MCF 10A (cell line): ENCODE data around the gene EPHB6. TPM values are rescaled to one million over a fixed set of nuclear protein-coding genes. Genes with fewer than 3 reads are reported as not detected.

Experiments
- BruUV-seq: library from RNA; stranded (reverse); fragments of 400-500 nt; replicated peaks from 2 replicates; lab custom pipeline; 2021; lab: Mats Ljungman, UMichigan
- CTCF ChIA-PET: fragments of 300-600 bp; sonication (Branson Sonifier 250); formaldehyde crosslinking; extraction: SDS; loops from one replicate; lab custom pipeline; 2021; ENCODE audit warnings: antibody characterized with exemption, inconsistent platforms; lab: Yijun Ruan, JAX
- POLR2A ChIA-PET: fragments of 300-600, 350-650 bp; sonication (Branson Sonifier 250); formaldehyde crosslinking; extraction: SDS; loops from one replicate; lab custom pipeline; 2020; ENCODE audit warnings: antibody characterized with exemption, inconsistent platforms; lab: Yijun Ruan, JAX
- DNase-seq: peaks from one replicate; pipeline ENCODE4 v3.0.0-alpha.2; 2018; ENCODE audit not compliant: unreplicated experiment
- H3K27ac Mint-ChIP-seq: one replicate; pipeline ENCODE4 v1.8.0; 2022; ENCODE audit warnings: mild to moderate bottlenecking, low read depth, mixed read lengths; ENCODE audit not compliant: unreplicated experiment
- H3K27me3 Mint-ChIP-seq: one replicate; pipeline ENCODE4 v1.8.0; 2022; ENCODE audit warnings: mixed read lengths; ENCODE audit not compliant: insufficient read depth, unreplicated experiment
- H3K36me3 Mint-ChIP-seq: one replicate; pipeline ENCODE4 v1.8.0; 2022; ENCODE audit warnings: mild to moderate bottlenecking, moderate library complexity, mixed read lengths; ENCODE audit not compliant: insufficient read depth, unreplicated experiment
- H3K4me1 Mint-ChIP-seq: one replicate; pipeline ENCODE4 v1.8.0; 2022; ENCODE audit warnings: mixed read lengths; ENCODE audit not compliant: insufficient read depth, unreplicated experiment
- H3K4me3 Mint-ChIP-seq: one replicate; pipeline ENCODE4 v1.8.0; 2022; ENCODE audit warnings: mild to moderate bottlenecking, moderate library complexity, mixed read lengths; ENCODE audit not compliant: unreplicated experiment
- H3K9me3 Mint-ChIP-seq: one replicate; pipeline ENCODE4 v1.8.0; 2022; ENCODE audit warnings: mixed read lengths; ENCODE audit not compliant: unreplicated experiment
- intact Hi-C: fragments of 100-400 bp; cut with micrococcal nuclease; formaldehyde crosslinking; loops from 2 replicates; pipeline ENCODE4 v1.14.1; 2022
- total RNA-seq: library from RNA; stranded (reverse); gene quantifications from 2 replicates; pipeline ENCODE4 v1.2.3, GENCODE V29; 2022
- TF ChIP-seq, protein P1 (sequence below): fragments of 200-600 bp; IDR thresholded peaks from one replicate; pipeline ENCODE4 v1.8.0; 2022; ENCODE audit warnings: antibody characterized with exemption, mild to moderate bottlenecking; ENCODE audit not compliant: unreplicated experiment

EPHB6 gene
- total RNA-seq, 1 experiment from 2014 or later: 1.4 TPM

DNA sequence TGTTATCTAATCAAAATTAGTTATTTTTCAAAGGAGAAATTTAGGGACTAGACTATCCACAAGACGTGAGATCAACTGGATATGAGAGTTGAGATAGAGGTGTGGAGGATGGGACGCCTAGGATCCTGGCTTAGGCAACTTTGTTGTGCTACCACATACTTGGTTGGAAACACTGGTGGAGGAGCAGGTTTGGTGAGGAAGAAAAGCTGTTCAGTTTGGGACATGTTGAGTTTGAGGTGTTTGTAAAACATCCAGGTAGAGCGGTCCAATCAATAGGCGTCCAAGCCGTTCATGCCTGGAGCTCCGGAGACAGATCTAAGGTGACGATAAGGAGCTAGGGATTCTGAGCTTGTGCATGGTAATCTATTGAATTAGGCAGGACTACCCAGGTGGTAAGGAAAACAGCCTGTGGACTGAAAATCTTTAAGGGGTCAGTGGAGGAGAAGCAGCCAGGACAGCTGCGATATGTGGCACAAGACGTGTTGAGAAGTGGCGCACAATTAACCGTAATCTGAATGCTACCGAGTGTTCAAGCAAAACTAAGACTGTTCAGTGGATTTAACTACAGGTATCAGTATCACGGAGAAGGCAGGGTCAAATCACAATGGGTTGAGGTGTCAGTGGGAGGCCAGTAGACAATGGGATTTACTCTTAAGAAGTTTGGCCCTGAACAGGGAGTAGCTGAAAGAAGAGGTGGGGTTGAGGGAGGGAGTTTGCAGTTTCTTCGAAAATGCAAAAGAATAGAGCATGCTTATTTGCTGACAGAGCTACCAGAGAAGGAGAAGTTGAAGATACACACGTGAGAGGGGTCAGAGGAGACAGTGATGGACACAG lies 46.8 kb downstream of the EPHB6 start:
- Mint-ChIP-seq H3K27me3 (peaks cover 65% of the 10 kb centered on the region), H3K4me1 (no peaks in the 10 kb centered on the region), H3K4me3 (no peak overlapping the region), H3K36me3 (no peaks in the 10 kb centered on the region), H3K27ac (no peak overlapping the region), H3K9me3 (no peaks in the 10 kb centered on the region)
- intact Hi-C loops: no loop called here
- no TSS peak for BruUV-seq
- POLR2A ChIA-PET: interaction anchor here (0.7 kb wide), 3 partner anchors 10 to 238 kb away, joined by 3 read pairs; no protein-coding TSS in a partner anchor
- DNase-seq: no peak
- TF ChIP-seq, protein P1, sequence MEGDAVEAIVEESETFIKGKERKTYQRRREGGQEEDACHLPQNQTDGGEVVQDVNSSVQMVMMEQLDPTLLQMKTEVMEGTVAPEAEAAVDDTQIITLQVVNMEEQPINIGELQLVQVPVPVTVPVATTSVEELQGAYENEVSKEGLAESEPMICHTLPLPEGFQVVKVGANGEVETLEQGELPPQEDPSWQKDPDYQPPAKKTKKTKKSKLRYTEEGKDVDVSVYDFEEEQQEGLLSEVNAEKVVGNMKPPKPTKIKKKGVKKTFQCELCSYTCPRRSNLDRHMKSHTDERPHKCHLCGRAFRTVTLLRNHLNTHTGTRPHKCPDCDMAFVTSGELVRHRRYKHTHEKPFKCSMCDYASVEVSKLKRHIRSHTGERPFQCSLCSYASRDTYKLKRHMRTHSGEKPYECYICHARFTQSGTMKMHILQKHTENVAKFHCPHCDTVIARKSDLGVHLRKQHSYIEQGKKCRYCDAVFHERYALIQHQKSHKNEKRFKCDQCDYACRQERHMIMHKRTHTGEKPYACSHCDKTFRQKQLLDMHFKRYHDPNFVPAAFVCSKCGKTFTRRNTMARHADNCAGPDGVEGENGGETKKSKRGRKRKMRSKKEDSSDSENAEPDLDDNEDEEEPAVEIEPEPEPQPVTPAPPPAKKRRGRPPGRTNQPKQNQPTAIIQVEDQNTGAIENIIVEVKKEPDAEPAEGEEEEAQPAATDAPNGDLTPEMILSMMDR: no peak
- CTCF ChIA-PET: interaction anchor here (0.6 to 2.8 kb wide), 6 partner anchors 8 to 602 kb away, joined by 3 to 14 read pairs (median 4); no protein-coding TSS in a partner anchor

DNA sequence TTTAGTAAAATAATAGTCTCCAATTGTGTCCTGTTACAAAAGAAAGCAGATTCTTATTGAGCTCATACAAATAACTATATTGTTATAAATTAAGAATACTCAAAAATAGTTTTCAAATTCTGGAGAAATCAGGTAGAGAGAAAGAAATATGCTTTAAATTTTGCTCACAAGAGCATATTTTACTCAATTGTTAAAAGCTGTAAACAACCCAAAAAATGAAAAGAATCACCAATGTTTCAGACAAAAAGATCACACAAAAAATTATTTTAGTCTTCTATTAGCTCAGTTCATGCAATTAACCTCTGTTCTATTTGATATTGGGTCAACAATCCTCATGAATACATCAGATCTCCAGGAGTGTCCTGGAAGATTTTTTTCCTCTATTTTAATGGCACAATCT lies 49.3 kb downstream of the EPHB6 start:
- Mint-ChIP-seq H3K27ac (no peak overlapping the region), H3K9me3 (no peaks in the 10 kb centered on the region), H3K4me3 (no peak overlapping the region), H3K36me3 (no peaks in the 10 kb centered on the region), H3K4me1 (no peaks in the 10 kb centered on the region), H3K27me3 (peaks cover 63% of the 10 kb centered on the region)
- no peak for DNase-seq
- TF ChIP-seq, protein P1: no peak
- intact Hi-C loops: no loop called here
- POLR2A ChIA-PET: interaction anchor here (0.8 kb wide), 1 partner anchor 92 kb away, joined by 3 read pairs; no protein-coding TSS in a partner anchor
- CTCF ChIA-PET: interaction anchor here (1.0 kb wide), 1 partner anchor 23 kb away, joined by 4 read pairs; no protein-coding TSS in a partner anchor
- no TSS peak for BruUV-seq

DNA sequence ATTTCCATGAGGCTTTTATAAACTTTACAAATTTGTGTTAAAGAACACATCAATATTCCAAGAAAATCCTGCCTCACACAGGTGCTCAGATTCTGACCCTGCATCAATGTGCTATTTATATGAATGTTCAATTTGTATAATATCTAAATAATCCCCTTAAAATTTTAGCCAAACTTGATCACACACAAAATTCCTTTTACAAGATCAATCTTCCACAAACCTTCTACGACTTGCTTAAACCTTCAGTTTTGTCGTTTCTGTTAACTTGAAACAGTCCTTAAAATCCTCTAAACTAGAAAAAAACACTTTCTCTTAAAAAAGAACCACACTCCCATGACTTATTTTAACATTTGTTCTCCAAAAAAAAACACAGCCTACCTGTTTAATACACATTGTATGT lies 50.9 kb downstream of the EPHB6 start:
- intact Hi-C loops: loop anchor here (5.0 kb wide), 1 partner anchor 97 kb away; no protein-coding TSS in a partner anchor
- DNase-seq: no peak
- peaks cover 65% of the 10 kb centered on the region for H3K27me3 Mint-ChIP-seq
- no peak overlapping the region for H3K4me3 Mint-ChIP-seq
- TF ChIP-seq, protein P1: no peak
- BruUV-seq: no TSS peak
- POLR2A ChIA-PET: no interaction called here
- CTCF ChIA-PET: no interaction called here
- H3K9me3 Mint-ChIP-seq: no peaks in the 10 kb centered on the region
- H3K36me3 Mint-ChIP-seq: no peaks in the 10 kb centered on the region
- H3K4me1 Mint-ChIP-seq: no peaks in the 10 kb centered on the region
- H3K27ac Mint-ChIP-seq: no peak overlapping the region

DNA sequence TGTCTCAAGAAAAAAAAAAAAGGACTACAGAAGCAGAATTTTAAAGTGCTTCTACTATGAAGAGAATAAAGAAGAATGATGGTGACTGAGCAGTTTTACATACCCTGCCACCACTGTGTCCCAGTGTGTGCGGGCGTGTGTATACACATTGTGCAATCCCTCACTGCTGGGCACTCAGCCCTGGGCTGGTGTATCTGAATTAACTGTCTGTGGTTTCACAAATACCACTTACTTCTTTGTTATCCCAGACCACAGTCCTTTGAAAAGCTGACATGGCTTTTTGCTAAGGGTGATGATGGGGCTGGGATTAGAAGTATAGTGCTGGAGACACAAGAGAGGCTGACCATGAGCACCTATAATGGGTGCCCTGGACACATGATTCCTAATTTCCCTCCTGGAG lies 51.8 kb downstream of the EPHB6 start:
- BruUV-seq: no TSS peak
- intact Hi-C loops: loop anchor here (5.0 kb wide), 1 partner anchor 96 kb away; no protein-coding TSS in a partner anchor
- TF ChIP-seq, protein P1: no peak
- no peak overlapping the region for H3K27ac Mint-ChIP-seq
- H3K9me3 Mint-ChIP-seq: no peaks in the 10 kb centered on the region
- H3K27me3 Mint-ChIP-seq: peaks cover 66% of the 10 kb centered on the region
- DNase-seq: no peak
- CTCF ChIA-PET: interaction anchor here (0.6 to 0.7 kb wide), 3 partner anchors 58 to 95 kb away, joined by 3 to 4 read pairs (median 3); no protein-coding TSS in a partner anchor
- POLR2A ChIA-PET: interaction anchor here (0.6 to 1.3 kb wide), 2 partner anchors 9 to 29 kb away, joined by 3 read pairs; no protein-coding TSS in a partner anchor
- H3K4me1 Mint-ChIP-seq: no peaks in the 10 kb centered on the region
- no peak overlapping the region for H3K4me3 Mint-ChIP-seq
- no peaks in the 10 kb centered on the region for H3K36me3 Mint-ChIP-seq
